Immature natural killer cell (primary cell): Measurements from ENCODE around the gene SLC9A9. TPM values are rescaled to one million over a fixed set of nuclear protein-coding genes. Genes with fewer than 3 reads are reported as not detected.
"Not testable (repeated sequence)": the region's sequence is repeated elsewhere in the genome, so short reads cannot be mapped to it uniquely, and the experiment has no call there.

ENCODE experiments used
- DNase-seq, 3 donors: peaks; one replicate each; pipeline ENCODE4 v3.0.0; 2022; ENCODE audit warnings: mixed read lengths in 1 of 3
- H3K27ac Mint-ChIP-seq, 6 donors: one replicate each; pipeline ENCODE4 v1.8.0; 2020; ENCODE audit warnings: mixed read lengths in 6 of 6, mild to moderate bottlenecking in 5 of 6, inconsistent platforms in 4 of 6, moderate library complexity in 3 of 6
- H3K27me3 Mint-ChIP-seq, 3 donors: one replicate each; pipeline ENCODE4 v1.8.0; 2020 to 2021; ENCODE audit warnings: low read depth in 3 of 3, mild to moderate bottlenecking in 3 of 3, mixed read lengths in 3 of 3, moderate library complexity in 3 of 3, inconsistent platforms in 1 of 3
- H3K36me3 Mint-ChIP-seq, 3 donors: one replicate each; pipeline ENCODE4 v1.8.0; 2020; ENCODE audit warnings: mixed read lengths in 3 of 3, inconsistent platforms in 2 of 3, mild to moderate bottlenecking in 2 of 3
- H3K4me1 Mint-ChIP-seq, 2 donors: one replicate each; pipeline ENCODE4 v1.8.0; 2020; ENCODE audit warnings: inconsistent platforms in 2 of 2, mild to moderate bottlenecking in 2 of 2, mixed read lengths in 2 of 2, moderate library complexity in 1 of 2
- H3K4me3 Mint-ChIP-seq, 5 donors: one replicate each; pipeline ENCODE4 v1.8.0; 2020; ENCODE audit warnings: mild to moderate bottlenecking in 5 of 5, mixed read lengths in 5 of 5, inconsistent platforms in 3 of 5, moderate library complexity in 3 of 5
- H3K9me3 Mint-ChIP-seq, 6 donors: one replicate each; pipeline ENCODE4 v1.8.0; 2020; ENCODE audit warnings: mild to moderate bottlenecking in 6 of 6, mixed read lengths in 6 of 6, inconsistent platforms in 4 of 6, moderate library complexity in 3 of 6
- polyA plus RNA-seq, 3 donors: library from polyadenylated mRNA; unstranded; fragments of 300-500 nt; fragmentation: Illumina TruSeq; gene quantifications; one replicate each; pipeline ENCODE4 v1.2.3, GENCODE V29; 2021

Gene SLC9A9
- polyA plus RNA-seq, 3 donors from 2014 or later: 17.2 to 21.3 (median 19.7) TPM

- H3K4me3 Mint-ChIP-seq: no peak overlapping the region
- H3K27ac Mint-ChIP-seq: peak overlapping the region in 2 of 6 donors; percentile 4 to 24
- peaks cover 13 to 14% of the 10 kb centered on the region in 2 donors for H3K4me1 Mint-ChIP-seq
- peaks cover 0 to 38% (median 25%) of the 10 kb centered on the region in 3 donors for H3K36me3 Mint-ChIP-seq
- no peak for DNase-seq
- no peaks in the 10 kb centered on the region for H3K9me3 Mint-ChIP-seq
- peaks cover 0 to 2% (median 1%) of the 10 kb centered on the region in 3 donors for H3K27me3 Mint-ChIP-seq
Measured at GRCh38 chr3:143814443-143814889, 33.8 kb downstream of the SLC9A9 start.

- H3K4me1 Mint-ChIP-seq: peaks cover 14 to 15% of the 10 kb centered on the region in 2 donors
- peaks cover 0 to 33% (median 25%) of the 10 kb centered on the region in 3 donors for H3K36me3 Mint-ChIP-seq
- no peak for DNase-seq
- H3K9me3 Mint-ChIP-seq: no peaks in the 10 kb centered on the region
- peaks cover 0 to 2% (median 1%) of the 10 kb centered on the region in 3 donors for H3K27me3 Mint-ChIP-seq
- H3K4me3 Mint-ChIP-seq: no peak overlapping the region
- no peak overlapping the region for H3K27ac Mint-ChIP-seq
Measured at GRCh38 chr3:143812481-143812880, 35.8 kb downstream of the SLC9A9 start.

GRCh38 chr3:143811602-143812001, 36.7 kb downstream of the SLC9A9 start:
- Mint-ChIP-seq H3K4me3 (no peak overlapping the region), H3K4me1 (peaks cover 14 to 15% of the 10 kb centered on the region in 2 donors), H3K36me3 (peaks cover 3 to 34% (median 26%) of the 10 kb centered on the region in 3 donors), H3K9me3 (no peaks in the 10 kb centered on the region), H3K27ac (no peak overlapping the region), H3K27me3 (peaks cover 0 to 2% (median 1%) of the 10 kb centered on the region in 3 donors)
- DNase-seq: no peak

- peaks cover 3 to 32% (median 24%) of the 10 kb centered on the region in 3 donors for H3K36me3 Mint-ChIP-seq
- peaks cover 0 to 2% (median 1%) of the 10 kb centered on the region in 3 donors for H3K27me3 Mint-ChIP-seq
- H3K9me3 Mint-ChIP-seq: no peaks in the 10 kb centered on the region
- DNase-seq: no peak
- H3K27ac Mint-ChIP-seq: no peak overlapping the region
- no peak overlapping the region for H3K4me3 Mint-ChIP-seq
- H3K4me1 Mint-ChIP-seq: peaks cover 14 to 15% of the 10 kb centered on the region in 2 donors
Measured at GRCh38 chr3:143810953-143811265, 37.4 kb downstream of the SLC9A9 start.

- no peaks in the 10 kb centered on the region for H3K9me3 Mint-ChIP-seq
- H3K27ac Mint-ChIP-seq: no peak overlapping the region
- no peak for DNase-seq
- H3K27me3 Mint-ChIP-seq: peaks cover 0 to 3% (median 1%) of the 10 kb centered on the region in 3 donors
- H3K4me1 Mint-ChIP-seq: peaks cover 14 to 15% of the 10 kb centered on the region in 2 donors
- peaks cover 3 to 32% (median 24%) of the 10 kb centered on the region in 3 donors for H3K36me3 Mint-ChIP-seq
- no peak overlapping the region for H3K4me3 Mint-ChIP-seq
Measured at GRCh38 chr3:143810166-143810952, 37.9 kb downstream of the SLC9A9 start.

- peaks cover 3 to 24% (median 14%) of the 10 kb centered on the region in 3 donors for H3K36me3 Mint-ChIP-seq
- no peak overlapping the region for H3K27ac Mint-ChIP-seq
- H3K4me1 Mint-ChIP-seq: peaks cover 3 to 5% of the 10 kb centered on the region in 2 donors
- H3K27me3 Mint-ChIP-seq: peaks cover 0 to 2% (median 1%) of the 10 kb centered on the region in 3 donors
- no peak overlapping the region for H3K4me3 Mint-ChIP-seq
- no peaks in the 10 kb centered on the region for H3K9me3 Mint-ChIP-seq
- no peak for DNase-seq
Measured at GRCh38 chr3:143809121-143809621, 39.1 kb downstream of the SLC9A9 start.

- H3K4me3 Mint-ChIP-seq: no peak overlapping the region
- H3K27ac Mint-ChIP-seq: no peak overlapping the region
- peaks cover 0 to 2% of the 10 kb centered on the region in 2 donors for H3K4me1 Mint-ChIP-seq
- no peak for DNase-seq
- peaks cover 3 to 24% (median 10%) of the 10 kb centered on the region in 3 donors for H3K36me3 Mint-ChIP-seq
- no peaks in the 10 kb centered on the region for H3K9me3 Mint-ChIP-seq
- H3K27me3 Mint-ChIP-seq: peaks cover 0 to 2% (median 1%) of the 10 kb centered on the region in 3 donors
Measured at GRCh38 chr3:143808030-143808429, 40.2 kb downstream of the SLC9A9 start.

GRCh38 chr3:143806038-143806437, 42.2 kb downstream of the SLC9A9 start:
- Mint-ChIP-seq H3K36me3 (peaks cover 3 to 15% (median 5%) of the 10 kb centered on the region in 3 donors), H3K27me3 (peaks cover 0 to 2% (median 0%) of the 10 kb centered on the region in 3 donors), H3K9me3 (no peaks in the 10 kb centered on the region), H3K4me3 (no peak overlapping the region), H3K4me1 (peaks cover 0 to 2% of the 10 kb centered on the region in 2 donors), H3K27ac (no peak overlapping the region)
- no peak for DNase-seq

- peaks cover 3 to 10% (median 5%) of the 10 kb centered on the region in 3 donors for H3K36me3 Mint-ChIP-seq
- H3K4me1 Mint-ChIP-seq, DNase-seq, H3K9me3 Mint-ChIP-seq, H3K27ac Mint-ChIP-seq, H3K4me3 Mint-ChIP-seq, H3K27me3 Mint-ChIP-seq: not testable (repeated sequence)
Measured at GRCh38 chr3:143805476-143805875, 42.8 kb downstream of the SLC9A9 start.

- not testable (repeated sequence) for H3K4me1 Mint-ChIP-seq, H3K4me3 Mint-ChIP-seq, H3K27me3 Mint-ChIP-seq, H3K9me3 Mint-ChIP-seq, H3K27ac Mint-ChIP-seq, H3K36me3 Mint-ChIP-seq, DNase-seq
Measured at GRCh38 chr3:143801046-143801445, 47.2 kb downstream of the SLC9A9 start.

- H3K9me3 Mint-ChIP-seq, H3K27ac Mint-ChIP-seq, H3K4me1 Mint-ChIP-seq, H3K4me3 Mint-ChIP-seq, DNase-seq, H3K27me3 Mint-ChIP-seq: not testable (repeated sequence)
- peaks cover 4 to 12% (median 6%) of the 10 kb centered on the region in 3 donors for H3K36me3 Mint-ChIP-seq
Measured at GRCh38 chr3:143798151-143798550, 50.1 kb downstream of the SLC9A9 start.

GRCh38 chr3:143795874-143796273, 52.4 kb downstream of the SLC9A9 start:
- Mint-ChIP-seq H3K27me3 (no peaks in the 10 kb centered on the region), H3K9me3 (no peaks in the 10 kb centered on the region), H3K4me1 (no peaks in the 10 kb centered on the region), H3K4me3 (no peak overlapping the region), H3K36me3 (peaks cover 17 to 28% (median 20%) of the 10 kb centered on the region in 3 donors), H3K27ac (no peak overlapping the region)
- no peak for DNase-seq

GRCh38 chr3:143794793-143795462, 53.3 kb downstream of the SLC9A9 start:
- Mint-ChIP-seq H3K36me3 (peaks cover 17 to 28% (median 27%) of the 10 kb centered on the region in 3 donors), H3K27me3 (no peaks in the 10 kb centered on the region), H3K27ac (no peak overlapping the region), H3K9me3 (no peaks in the 10 kb centered on the region), H3K4me3 (no peak overlapping the region), H3K4me1 (no peaks in the 10 kb centered on the region)
- DNase-seq: no peak

- no peaks in the 10 kb centered on the region for H3K4me1 Mint-ChIP-seq
- no peak for DNase-seq
- no peaks in the 10 kb centered on the region for H3K9me3 Mint-ChIP-seq
- H3K27me3 Mint-ChIP-seq: no peaks in the 10 kb centered on the region
- no peak overlapping the region for H3K27ac Mint-ChIP-seq
- peaks cover 17 to 28% (median 27%) of the 10 kb centered on the region in 3 donors for H3K36me3 Mint-ChIP-seq
- no peak overlapping the region for H3K4me3 Mint-ChIP-seq
Measured at GRCh38 chr3:143793971-143794370, 54.3 kb downstream of the SLC9A9 start.
